ENCODE data around the gene EMILIN3.
"Not testable (repeated sequence)": the region's sequence is repeated elsewhere in the genome, so short reads cannot be mapped to it uniquely, and the experiment has no call there.

Gene EMILIN3

DNA sequence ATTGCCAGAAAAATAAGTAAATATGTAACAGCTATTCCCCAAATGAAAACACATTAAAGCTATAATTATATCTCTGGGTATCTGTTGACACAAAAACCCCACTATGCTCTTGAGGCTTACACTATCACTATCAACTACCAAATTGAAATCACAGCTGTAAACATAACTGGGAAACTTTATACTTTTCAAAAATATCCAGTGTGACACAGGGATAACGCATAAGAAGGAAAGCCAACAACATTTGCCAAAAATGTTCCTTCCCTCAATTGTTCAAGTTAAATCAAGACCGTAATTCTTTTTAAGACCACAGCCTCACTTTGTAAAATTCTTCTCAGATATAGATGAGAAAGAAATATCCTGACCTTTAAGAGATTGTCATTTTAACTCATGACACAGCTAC is 52.2 kb downstream of the EMILIN3 start:
- no peak for DNase-seq

DNA sequence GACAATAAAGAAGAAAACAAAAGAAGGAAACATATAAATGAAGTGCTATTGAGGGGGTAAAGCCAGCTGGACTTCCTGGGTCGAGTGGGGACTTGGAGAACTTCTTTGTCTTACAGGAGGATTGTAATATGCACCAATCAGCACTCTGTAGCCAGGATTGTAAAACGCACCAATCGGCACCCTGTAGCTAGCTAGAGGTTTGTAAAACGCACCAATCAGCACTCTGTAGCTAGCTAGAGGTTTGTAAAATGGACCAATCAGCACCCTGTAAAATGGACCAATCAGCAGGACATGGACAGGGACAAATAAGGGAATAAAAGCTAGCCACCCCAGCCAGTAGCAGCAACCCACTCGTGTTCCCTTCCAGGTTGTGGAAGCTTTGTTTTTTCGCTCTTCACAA is 54.6 kb downstream of the EMILIN3 start:
- DNase-seq, result not testable (repeated sequence)
